OCI-LY3 (cell line): ENCODE data around the gene TMEM163.

Source experiments
- CTCF ChIP-seq: fragments of 200-600, 300-600 bp; sonication (generic); IDR thresholded peaks from 2 replicates; pipeline ENCODE4 v1.5.1; 2014; ENCODE audit warnings: antibody characterized with exemption, low read length, low read depth
- EZH2phosphoT487 ChIP-seq: fragments of 200-600 bp; shearing (Covaris generic); IDR thresholded peaks from 2 replicates; pipeline ENCODE4 v1.6.1; 2018; ENCODE audit warnings: antibody characterized with exemption, mixed run types, low read depth

- TF ChIP-seq CTCF = no peak
- TF ChIP-seq EZH2phosphoT487 = no peak
Measured at GRCh38 chr2:134454931-134455330, 263.9 kb downstream of the TMEM163 start.
